Measurements from ENCODE around the gene DSN1. TPM values are rescaled to one million over a fixed set of nuclear protein-coding genes. Genes with fewer than 3 reads are reported as not detected.
"Not testable (repeated sequence)": the region's sequence is repeated elsewhere in the genome, so short reads cannot be mapped to it uniquely, and the experiment has no call there.

The DSN1 gene
- total RNA-seq, 6 donors from 2014 or later, result 4.7 to 29.3 (median 7.8) TPM

GRCh38 chr20:36804425-36804824, 30.9 kb upstream of the DSN1 start:
- ATAC-seq (ENCODE audit: low FRiP score in 2 of 2) (no peak), DNase-seq (peak in 1 of 2 donors; percentile 38)
- Histone ChIP-seq H3K4me3 (no peak overlapping the region), H3K36me3 (peaks cover 13 to 95% (median 51%) of the 10 kb centered on the region in 4 donors), H3K27me3 (no peaks in the 10 kb centered on the region), H3K9me3 (no peaks in the 10 kb centered on the region), H3K4me1 (no peaks in the 10 kb centered on the region), H3K27ac (no peak overlapping the region)
- WGBS, 2 donors, result 87 to 91% methylated on average over 2 to 7 of the region's 7 CpGs
- TF ChIP-seq EP300 (IDR thresholded peaks at IDR 0.05) (no peak), POLR2AphosphoS5 (IDR thresholded peaks at IDR 0.05) (no peak), CTCF (IDR thresholded peaks at IDR 0.05) (no peak), POLR2A (IDR thresholded peaks at IDR 0.05) (no peak)

GRCh38 chr20:36802326-36803222, 29.0 kb upstream of the DSN1 start:
- peak in 1 of 2 donors; percentile 59 for DNase-seq
- 88 to 97% methylated on average over 12 to 14 of the region's 14 CpGs for WGBS, 2 donors
- TF ChIP-seq POLR2A (IDR thresholded peaks at IDR 0.05) (no peak), CTCF (IDR thresholded peaks at IDR 0.05) (no peak), EP300 (IDR thresholded peaks at IDR 0.05) (no peak), POLR2AphosphoS5 (IDR thresholded peaks at IDR 0.05) (no peak)
- Histone ChIP-seq H3K9me3 (no peaks in the 10 kb centered on the region), H3K4me3 (no peak overlapping the region), H3K27ac (no peak overlapping the region), H3K27me3 (no peaks in the 10 kb centered on the region), H3K36me3 (peaks cover 13 to 98% (median 62%) of the 10 kb centered on the region in 4 donors), H3K4me1 (no peaks in the 10 kb centered on the region)
- ATAC-seq (ENCODE audit: low FRiP score in 2 of 2), result peak in 1 of 2 donors; percentile 47

GRCh38 chr20:36800410-36800809, 26.8 kb upstream of the DSN1 start:
- TF ChIP-seq POLR2AphosphoS5 (IDR thresholded peaks at IDR 0.05), result no peak
- TF ChIP-seq POLR2A (IDR thresholded peaks at IDR 0.05), result no peak
- TF ChIP-seq EP300 (IDR thresholded peaks at IDR 0.05), result no peak
- no peak for TF ChIP-seq CTCF (IDR thresholded peaks at IDR 0.05)
- Histone ChIP-seq H3K9me3 (no peaks in the 10 kb centered on the region), H3K27me3 (no peaks in the 10 kb centered on the region), H3K4me1 (no peaks in the 10 kb centered on the region), H3K4me3 (no peak overlapping the region), H3K36me3 (peaks cover 17 to 98% (median 67%) of the 10 kb centered on the region in 4 donors), H3K27ac (no peak overlapping the region)
- WGBS, 2 donors, result 85 to 86% methylated on average over 1 of the region's 1 CpG
- ATAC-seq (ENCODE audit: low FRiP score in 2 of 2) (no peak), DNase-seq (no peak)

GRCh38 chr20:36799313-36799712, 25.8 kb upstream of the DSN1 start:
- H3K27ac ChIP-seq; H3K4me3 ChIP-seq; ATAC-seq (ENCODE audit: low FRiP score in 2 of 2); DNase-seq; H3K4me1 ChIP-seq; H3K27me3 ChIP-seq; H3K9me3 ChIP-seq: not testable (repeated sequence)
- WGBS, 2 donors, result 94 to 95% methylated on average over 10 of the region's 10 CpGs
- H3K36me3 ChIP-seq, result peaks cover 14 to 96% (median 61%) of the 10 kb centered on the region in 4 donors

GRCh38 chr20:36796875-36797274, 23.3 kb upstream of the DSN1 start:
- peaks cover 10 to 96% (median 58%) of the 10 kb centered on the region in 4 donors for H3K36me3 ChIP-seq
- ATAC-seq (ENCODE audit: low FRiP score in 2 of 2), result no peak

More at GRCh38 chr20:36796875-36797274, 23.3 kb upstream of the DSN1 start:
- no peak for DNase-seq
- Histone ChIP-seq H3K9me3 (no peaks in the 10 kb centered on the region), H3K4me3 (no peak overlapping the region), H3K27me3 (no peaks in the 10 kb centered on the region), H3K4me1 (no peaks in the 10 kb centered on the region), H3K27ac (no peak overlapping the region)
- TF ChIP-seq EP300 (IDR thresholded peaks at IDR 0.05), result no peak
- no peak for TF ChIP-seq POLR2A (IDR thresholded peaks at IDR 0.05)
- TF ChIP-seq POLR2AphosphoS5 (IDR thresholded peaks at IDR 0.05), result no peak
- no peak for TF ChIP-seq CTCF (IDR thresholded peaks at IDR 0.05)
- WGBS, 2 donors, result 82 to 86% methylated on average over 5 of the region's 5 CpGs
